Tibial artery (tissue), 4 donors: ENCODE measurements around the gene STAP2.

ENCODE experiments used
- DNase-seq, 2 donors: peaks; one replicate each; pipeline ENCODE4 v3.0.0-alpha.2; 2019
- H3K27ac ChIP-seq, 2 donors: fragments of 200-600 bp; sonication (generic) in 1 of 2; 1 replicate in 1 of 2; 2 replicates in 1 of 2; pipeline ENCODE4 v1.5.1; 2018 to 2019; ENCODE audit warnings: mild to moderate bottlenecking in 1 of 2
- H3K27me3 ChIP-seq, 2 donors: fragments of 200-600 bp; sonication (generic) in 1 of 2; one replicate each; pipeline versions ENCODE4 v1.5.1 to v1.6.0; 2016 to 2019
- H3K36me3 ChIP-seq, 3 donors: fragments of 200-600 bp; sonication (generic) in 2 of 3; one replicate each; pipeline ENCODE4 v1.5.1; 2016 to 2019; ENCODE audit warnings: mild to moderate bottlenecking in 2 of 3
- H3K4me1 ChIP-seq, 4 donors: fragments of 200-600 bp; sonication (generic) in 2 of 4; 1 replicate in 3 of 4; 2 replicates in 1 of 4; pipeline ENCODE4 v1.5.1; 2016 to 2019
- H3K4me3 ChIP-seq, 2 donors: fragments of 200-600 bp; sonication (generic) in 1 of 2; 1 replicate in 1 of 2; 2 replicates in 1 of 2; pipeline ENCODE4 v1.5.1; 2018 to 2019; ENCODE audit warnings: mild to moderate bottlenecking in 2 of 2
- H3K9me3 ChIP-seq, 3 donors: fragments of 200-600 bp; sonication (generic) in 1 of 3; one replicate each; pipeline ENCODE4 v1.5.1; 2016 to 2019
- intact Hi-C: fragments of 100-400 bp; cut with DNase I; formaldehyde crosslinking; loops from one replicate; pipeline ENCODE4 v1.15.0; 2023; ENCODE audit warnings: low total_unique reads
- TF ChIP-seq, protein P1 (sequence below), 2 experiments: fragments of 200-600 bp in 1 of 2; fragments of 450-650 bp in 1 of 2; IDR thresholded peaks; one replicate each; pipeline ENCODE4 v1.5.1; 2017 to 2019; ENCODE audit warnings: antibody characterized with exemption in 2 of 2, mild to moderate bottlenecking in 1 of 2, moderate library complexity in 1 of 2

Gene STAP2

DNA sequence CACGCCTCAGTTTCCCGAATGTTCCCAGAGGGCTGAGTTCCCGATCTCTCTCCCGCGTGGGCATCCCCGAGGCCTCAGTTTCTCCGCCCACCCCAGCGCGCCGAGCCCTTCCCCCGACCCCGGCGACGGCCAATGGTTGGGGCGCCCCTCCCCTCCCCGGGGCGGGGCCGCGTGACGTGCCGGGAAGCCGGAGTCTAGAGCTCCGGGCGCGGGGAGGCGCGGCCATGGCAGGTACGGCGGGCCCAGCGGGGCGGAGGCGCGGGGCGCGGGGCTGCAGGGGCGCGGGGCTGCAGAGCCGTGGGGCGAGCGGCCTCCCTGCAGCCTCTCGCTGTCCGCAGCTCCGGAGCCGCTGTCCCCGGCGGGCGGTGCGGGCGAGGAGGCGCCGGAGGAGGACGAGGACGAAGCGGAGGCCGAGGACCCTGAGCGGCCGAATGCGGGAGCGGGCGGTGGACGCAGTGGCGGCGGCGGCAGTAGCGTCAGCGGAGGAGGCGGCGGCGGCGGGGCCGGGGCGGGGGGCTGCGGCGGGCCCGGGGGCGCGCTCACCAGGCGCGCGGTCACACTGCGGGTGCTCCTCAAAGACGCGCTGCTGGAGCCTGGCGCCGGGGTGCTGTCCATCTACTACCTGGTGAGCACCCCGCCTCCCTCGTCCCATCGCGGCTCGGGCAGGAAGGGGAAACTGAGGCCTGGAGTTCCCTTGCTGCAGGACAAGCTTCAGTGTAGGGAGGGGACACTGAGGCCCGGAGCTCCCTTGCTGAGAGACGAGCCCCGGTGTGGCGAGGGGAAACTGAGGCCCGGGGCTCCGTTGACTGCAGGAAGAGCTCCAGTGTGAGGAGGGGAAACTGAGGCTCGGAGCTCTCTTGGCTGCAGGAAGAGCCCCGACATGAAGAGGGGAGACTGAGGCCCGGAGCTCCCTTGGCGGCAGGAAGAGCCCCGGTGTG, 5.0 kb upstream of the STAP2 start, which contains the start of gene MPND:
TSS of gene MPND (plus strand) at position 193 of the 938 bp plus-strand sequence. CDS start at position 225, 32 bp downstream.
- intact Hi-C loops: loop anchor here (5.0 kb wide), 1 partner anchor 59 kb away; the partner anchor contains the start of genes CHAF1A and SH3GL1
- TF ChIP-seq, protein P1, sequence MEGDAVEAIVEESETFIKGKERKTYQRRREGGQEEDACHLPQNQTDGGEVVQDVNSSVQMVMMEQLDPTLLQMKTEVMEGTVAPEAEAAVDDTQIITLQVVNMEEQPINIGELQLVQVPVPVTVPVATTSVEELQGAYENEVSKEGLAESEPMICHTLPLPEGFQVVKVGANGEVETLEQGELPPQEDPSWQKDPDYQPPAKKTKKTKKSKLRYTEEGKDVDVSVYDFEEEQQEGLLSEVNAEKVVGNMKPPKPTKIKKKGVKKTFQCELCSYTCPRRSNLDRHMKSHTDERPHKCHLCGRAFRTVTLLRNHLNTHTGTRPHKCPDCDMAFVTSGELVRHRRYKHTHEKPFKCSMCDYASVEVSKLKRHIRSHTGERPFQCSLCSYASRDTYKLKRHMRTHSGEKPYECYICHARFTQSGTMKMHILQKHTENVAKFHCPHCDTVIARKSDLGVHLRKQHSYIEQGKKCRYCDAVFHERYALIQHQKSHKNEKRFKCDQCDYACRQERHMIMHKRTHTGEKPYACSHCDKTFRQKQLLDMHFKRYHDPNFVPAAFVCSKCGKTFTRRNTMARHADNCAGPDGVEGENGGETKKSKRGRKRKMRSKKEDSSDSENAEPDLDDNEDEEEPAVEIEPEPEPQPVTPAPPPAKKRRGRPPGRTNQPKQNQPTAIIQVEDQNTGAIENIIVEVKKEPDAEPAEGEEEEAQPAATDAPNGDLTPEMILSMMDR (IDR thresholded peaks at IDR 0.05): no peak
- H3K4me3 ChIP-seq: peak within 1 kb of the TSS; percentile 70 to 74
- no peaks in the 10 kb centered on the region for H3K9me3 ChIP-seq
- H3K4me1 ChIP-seq: peaks cover 0 to 15% (median 13%) of the 10 kb centered on the region in 4 donors
- DNase-seq: peak; percentile 92 to 95
- H3K36me3 ChIP-seq: peaks cover 0 to 20% (median 0%) of the 10 kb centered on the region in 3 donors
- peaks cover 0 to under 1% of the 10 kb centered on the region in 2 donors for H3K27me3 ChIP-seq
- H3K27ac ChIP-seq: peak within 1 kb of the TSS; percentile 90 to 91

DNA sequence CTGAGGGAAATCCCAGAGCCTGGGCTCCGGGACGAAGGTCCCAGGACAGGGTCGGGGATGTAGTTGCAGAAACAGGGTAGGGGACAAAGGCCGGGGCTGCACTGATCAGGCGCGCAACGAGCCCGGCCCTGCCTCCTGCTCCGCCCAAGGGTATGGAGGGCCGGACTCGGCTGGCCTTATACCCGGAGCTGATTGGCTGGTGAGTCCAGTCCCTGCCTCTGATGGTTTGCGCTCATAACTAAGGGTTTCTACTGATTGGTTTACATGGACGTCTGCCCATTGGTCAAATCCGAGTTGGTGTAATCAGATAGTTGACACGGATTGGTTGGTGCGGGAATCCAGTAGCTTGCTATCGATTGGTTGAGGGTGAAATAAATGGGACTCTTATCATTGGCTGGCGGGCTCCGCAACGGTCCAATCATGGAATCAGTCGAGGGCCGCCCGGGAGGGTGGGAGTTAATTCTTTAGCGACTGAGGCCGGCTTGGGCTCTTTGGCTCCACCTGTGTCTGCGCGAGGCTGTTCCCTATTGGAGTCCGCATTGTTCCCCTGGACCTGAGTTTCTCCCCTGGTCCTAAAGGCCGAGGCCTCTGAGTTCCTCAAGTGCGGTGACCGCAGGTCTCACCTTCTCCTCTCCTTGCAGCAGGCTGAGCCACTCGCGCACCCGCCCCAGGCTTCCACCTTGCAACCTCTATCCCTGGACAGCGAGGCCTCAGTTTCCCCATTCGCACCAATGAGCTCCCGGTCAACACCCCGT, 4.2 kb upstream of the STAP2 start:
- intact Hi-C loops: loop anchor here (5.0 kb wide), 1 partner anchor 60 kb away; the partner anchor contains the start of genes CHAF1A and SH3GL1
- H3K27ac ChIP-seq: peak overlapping the region; percentile 90 to 91
- peaks cover 0 to 22% (median 14%) of the 10 kb centered on the region in 4 donors for H3K4me1 ChIP-seq
- peaks cover 0 to 4% of the 10 kb centered on the region in 2 donors for H3K27me3 ChIP-seq
- TF ChIP-seq, protein P1 (IDR thresholded peaks at IDR 0.05): peak in 1 of 2 experiments; percentile 62
- H3K9me3 ChIP-seq: no peaks in the 10 kb centered on the region
- peak; percentile 98 to 99 for DNase-seq
- H3K36me3 ChIP-seq: peaks cover 0 to 12% (median 0%) of the 10 kb centered on the region in 3 donors
- H3K4me3 ChIP-seq: peak overlapping the region; percentile 70 to 74

DNA sequence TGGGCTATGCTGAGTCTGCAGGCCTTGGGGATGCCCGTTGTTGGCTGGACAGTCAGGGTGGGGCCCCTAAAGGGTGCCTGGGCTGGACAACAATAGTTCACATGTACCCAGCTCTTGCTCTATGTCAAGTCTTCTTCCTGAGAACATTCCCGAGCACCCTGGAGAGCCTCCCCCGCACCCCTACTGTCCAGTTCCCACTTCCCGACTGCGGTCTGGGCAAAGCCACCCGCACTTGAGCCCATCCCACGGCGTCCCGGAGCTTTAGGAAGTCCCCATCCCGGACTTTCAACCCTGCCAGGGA, 3.6 kb upstream of the STAP2 start:
- TF ChIP-seq, protein P1 (IDR thresholded peaks at IDR 0.05): no peak
- Histone ChIP-seq H3K9me3 (no peaks in the 10 kb centered on the region), H3K4me1 (peaks cover 0 to 23% (median 14%) of the 10 kb centered on the region in 4 donors), H3K36me3 (peaks cover 0 to 12% (median 0%) of the 10 kb centered on the region in 3 donors), H3K27me3 (peaks cover 0 to 4% of the 10 kb centered on the region in 2 donors), H3K27ac (peak overlapping the region; percentile 90 to 91), H3K4me3 (peak overlapping the region; percentile 70 to 74)
- intact Hi-C loops: loop anchor here (5.0 kb wide), 1 partner anchor 60 kb away; the partner anchor contains the start of genes CHAF1A and SH3GL1
- peak in 1 of 2 donors; percentile 45 for DNase-seq

DNA sequence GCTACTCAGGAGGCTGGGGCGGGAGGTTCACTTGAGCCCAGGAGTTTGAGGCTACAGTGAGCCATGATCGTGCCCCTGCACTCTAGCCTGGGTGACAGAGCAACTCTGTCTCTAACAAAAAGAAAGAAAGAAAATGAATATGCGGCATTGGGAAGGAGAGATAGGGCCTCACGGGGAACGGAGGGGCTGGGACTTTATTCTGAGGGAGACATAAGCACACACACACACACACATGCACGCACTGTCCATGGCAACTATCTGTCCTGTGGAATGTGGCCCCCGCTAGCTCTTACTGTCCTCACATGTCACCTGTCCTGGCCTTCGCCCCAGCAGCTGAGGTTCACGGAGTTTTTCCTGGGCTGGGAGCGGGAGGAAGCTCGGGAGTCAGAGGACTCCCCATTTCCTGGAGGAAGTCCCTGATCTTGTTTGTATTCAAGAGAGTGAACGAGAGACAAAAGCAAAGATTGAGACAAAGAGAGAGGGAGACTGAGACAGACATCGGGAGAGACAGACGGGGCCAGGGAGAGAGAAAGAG, 654 bp downstream of the STAP2 start:
- H3K4me1 ChIP-seq: peaks cover 0 to 14% (median 7%) of the 10 kb centered on the region in 4 donors
- DNase-seq: no peak
- H3K36me3 ChIP-seq: no peaks in the 10 kb centered on the region
- H3K4me3 ChIP-seq: peak overlapping the region; percentile 29 to 48
- H3K9me3 ChIP-seq: no peaks in the 10 kb centered on the region
- H3K27me3 ChIP-seq: peaks cover 0 to 4% of the 10 kb centered on the region in 2 donors
- no peak overlapping the region for H3K27ac ChIP-seq
- TF ChIP-seq, protein P1 (IDR thresholded peaks at IDR 0.05): no peak
- intact Hi-C loops: no loop called here

DNA sequence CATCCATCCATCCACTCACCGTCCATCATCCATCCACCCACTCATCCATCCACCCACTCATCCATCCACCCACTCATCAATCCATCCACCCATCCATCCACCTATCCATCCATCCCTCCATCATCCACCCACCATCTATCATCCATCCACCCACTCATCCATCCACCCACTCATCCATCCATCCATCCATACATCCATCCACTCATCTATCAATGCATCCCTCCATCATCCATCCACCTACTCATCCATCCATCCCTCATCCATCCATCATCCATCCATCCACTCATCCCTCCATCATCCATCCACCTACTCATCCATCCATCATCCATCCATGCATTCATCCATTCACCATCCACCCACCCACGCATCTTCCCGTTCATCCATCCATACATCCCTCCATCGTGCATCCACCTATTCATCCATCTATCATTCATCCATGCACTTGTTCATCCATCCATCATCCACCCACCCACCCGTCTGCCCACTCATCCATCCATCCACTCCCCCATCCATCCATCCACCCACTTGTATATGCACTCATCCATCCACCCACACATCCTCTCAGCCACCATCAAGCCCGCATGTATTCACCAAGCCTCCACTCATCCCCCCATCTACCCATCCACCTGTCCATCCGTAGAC, 3.6 kb downstream of the STAP2 start:
- DNase-seq: no peak
- H3K27me3 ChIP-seq: peaks cover 0 to 4% of the 10 kb centered on the region in 2 donors
- H3K36me3 ChIP-seq: peaks cover 0 to 8% (median 0%) of the 10 kb centered on the region in 3 donors
- H3K4me3 ChIP-seq: no peak overlapping the region
- H3K9me3 ChIP-seq: no peaks in the 10 kb centered on the region
- peaks cover 0 to 8% (median 2%) of the 10 kb centered on the region in 4 donors for H3K4me1 ChIP-seq
- intact Hi-C loops: no loop called here
- H3K27ac ChIP-seq: no peak overlapping the region
- TF ChIP-seq, protein P1 (IDR thresholded peaks at IDR 0.05): no peak
